ENCODE measurements around the gene L3MBTL4.

L3MBTL4 gene

GRCh38 chr18:6256521-6256920, 158.2 kb downstream of the L3MBTL4 start:
- no peaks in the 10 kb centered on the region for H3K9me3 ChIP-seq (ENCODE audit: control insufficient read depth, insufficient read depth, low read length)
- no peaks in the 10 kb centered on the region for H3K4me1 ChIP-seq (ENCODE audit: control insufficient read depth, insufficient read depth, low read length)
- no CpG with 5 or more reads among the region's 10 CpGs for WGBS (ENCODE audit: insufficient coverage, insufficient read length)
- no peak overlapping the region for H3K27ac ChIP-seq (ENCODE audit: low read length)
- H3K27me3 ChIP-seq (ENCODE audit: control insufficient read depth, insufficient read depth, low read length): no peaks in the 10 kb centered on the region
- H3K4me3 ChIP-seq (ENCODE audit: low read length): no peak overlapping the region
- no peaks in the 10 kb centered on the region for H3K36me3 ChIP-seq (ENCODE audit: control insufficient read depth, insufficient read depth, low read length)
- no peak for DNase-seq (ENCODE audit: low read depth, low spot score)

- Histone ChIP-seq H3K36me3 (ENCODE audit: control insufficient read depth, insufficient read depth, low read length) (no peaks in the 10 kb centered on the region), H3K27ac (ENCODE audit: low read length) (no peak overlapping the region), H3K27me3 (ENCODE audit: control insufficient read depth, insufficient read depth, low read length) (no peaks in the 10 kb centered on the region), H3K4me3 (ENCODE audit: low read length) (no peak overlapping the region), H3K9me3 (ENCODE audit: control insufficient read depth, insufficient read depth, low read length) (no peaks in the 10 kb centered on the region), H3K4me1 (ENCODE audit: control insufficient read depth, insufficient read depth, low read length) (no peaks in the 10 kb centered on the region)
- DNase-seq (ENCODE audit: low read depth, low spot score): no peak
- WGBS (ENCODE audit: insufficient coverage, insufficient read length): no CpG with 5 or more reads among the region's 1 CpG
Measured at GRCh38 chr18:6255886-6256285, 158.8 kb downstream of the L3MBTL4 start.

GRCh38 chr18:6255116-6255705, 159.5 kb downstream of the L3MBTL4 start:
- Histone ChIP-seq H3K36me3 (ENCODE audit: control insufficient read depth, insufficient read depth, low read length) (no peaks in the 10 kb centered on the region), H3K9me3 (ENCODE audit: control insufficient read depth, insufficient read depth, low read length) (no peaks in the 10 kb centered on the region), H3K27me3 (ENCODE audit: control insufficient read depth, insufficient read depth, low read length) (no peaks in the 10 kb centered on the region), H3K4me1 (ENCODE audit: control insufficient read depth, insufficient read depth, low read length) (no peaks in the 10 kb centered on the region), H3K27ac (ENCODE audit: low read length) (no peak overlapping the region), H3K4me3 (ENCODE audit: low read length) (no peak overlapping the region)
- no peak for DNase-seq (ENCODE audit: low read depth, low spot score)
- 100% methylated on average over 3 of the region's 4 CpGs for WGBS (ENCODE audit: insufficient coverage, insufficient read length)

- Histone ChIP-seq H3K4me1 (ENCODE audit: control insufficient read depth, insufficient read depth, low read length) (no peaks in the 10 kb centered on the region), H3K27me3 (ENCODE audit: control insufficient read depth, insufficient read depth, low read length) (no peaks in the 10 kb centered on the region), H3K36me3 (ENCODE audit: control insufficient read depth, insufficient read depth, low read length) (no peaks in the 10 kb centered on the region), H3K27ac (ENCODE audit: low read length) (no peak overlapping the region), H3K4me3 (ENCODE audit: low read length) (no peak overlapping the region), H3K9me3 (ENCODE audit: control insufficient read depth, insufficient read depth, low read length) (no peaks in the 10 kb centered on the region)
- DNase-seq (ENCODE audit: low read depth, low spot score): no peak
Measured at GRCh38 chr18:6254456-6254855, 160.3 kb downstream of the L3MBTL4 start.

- Histone ChIP-seq H3K9me3 (ENCODE audit: control insufficient read depth, insufficient read depth, low read length) (no peaks in the 10 kb centered on the region), H3K36me3 (ENCODE audit: control insufficient read depth, insufficient read depth, low read length) (no peaks in the 10 kb centered on the region), H3K4me1 (ENCODE audit: control insufficient read depth, insufficient read depth, low read length) (no peaks in the 10 kb centered on the region), H3K4me3 (ENCODE audit: low read length) (no peak overlapping the region), H3K27me3 (ENCODE audit: control insufficient read depth, insufficient read depth, low read length) (no peaks in the 10 kb centered on the region), H3K27ac (ENCODE audit: low read length) (no peak overlapping the region)
- no CpG with 5 or more reads among the region's 4 CpGs for WGBS (ENCODE audit: insufficient coverage, insufficient read length)
- no peak for DNase-seq (ENCODE audit: low read depth, low spot score)
Measured at GRCh38 chr18:6251084-6251483, 163.6 kb downstream of the L3MBTL4 start.

GRCh38 chr18:6249788-6250187, 164.9 kb downstream of the L3MBTL4 start:
- no CpG with 5 or more reads among the region's 4 CpGs for WGBS (ENCODE audit: insufficient coverage, insufficient read length)
- Histone ChIP-seq H3K36me3 (ENCODE audit: control insufficient read depth, insufficient read depth, low read length) (no peaks in the 10 kb centered on the region), H3K27ac (ENCODE audit: low read length) (no peak overlapping the region), H3K4me3 (ENCODE audit: low read length) (no peak overlapping the region), H3K4me1 (ENCODE audit: control insufficient read depth, insufficient read depth, low read length) (no peaks in the 10 kb centered on the region), H3K27me3 (ENCODE audit: control insufficient read depth, insufficient read depth, low read length) (no peaks in the 10 kb centered on the region), H3K9me3 (ENCODE audit: control insufficient read depth, insufficient read depth, low read length) (no peaks in the 10 kb centered on the region)
- no peak for DNase-seq (ENCODE audit: low read depth, low spot score)

- Histone ChIP-seq H3K27me3 (ENCODE audit: control insufficient read depth, insufficient read depth, low read length) (no peaks in the 10 kb centered on the region), H3K4me3 (ENCODE audit: low read length) (no peak overlapping the region), H3K27ac (ENCODE audit: low read length) (no peak overlapping the region), H3K36me3 (ENCODE audit: control insufficient read depth, insufficient read depth, low read length) (no peaks in the 10 kb centered on the region), H3K4me1 (ENCODE audit: control insufficient read depth, insufficient read depth, low read length) (no peaks in the 10 kb centered on the region), H3K9me3 (ENCODE audit: control insufficient read depth, insufficient read depth, low read length) (no peaks in the 10 kb centered on the region)
- no peak for DNase-seq (ENCODE audit: low read depth, low spot score)
- WGBS (ENCODE audit: insufficient coverage, insufficient read length): no CpG with 5 or more reads among the region's 2 CpGs
Measured at GRCh38 chr18:6249170-6249569, 165.5 kb downstream of the L3MBTL4 start.

GRCh38 chr18:6248017-6248416, 166.7 kb downstream of the L3MBTL4 start:
- Histone ChIP-seq H3K27me3 (ENCODE audit: control insufficient read depth, insufficient read depth, low read length) (no peaks in the 10 kb centered on the region), H3K4me1 (ENCODE audit: control insufficient read depth, insufficient read depth, low read length) (no peaks in the 10 kb centered on the region), H3K4me3 (ENCODE audit: low read length) (no peak overlapping the region), H3K9me3 (ENCODE audit: control insufficient read depth, insufficient read depth, low read length) (no peaks in the 10 kb centered on the region), H3K36me3 (ENCODE audit: control insufficient read depth, insufficient read depth, low read length) (no peaks in the 10 kb centered on the region), H3K27ac (ENCODE audit: low read length) (no peak overlapping the region)
- no CpG with 5 or more reads among the region's 2 CpGs for WGBS (ENCODE audit: insufficient coverage, insufficient read length)
- no peak for DNase-seq (ENCODE audit: low read depth, low spot score)

GRCh38 chr18:6242004-6242403, 172.7 kb downstream of the L3MBTL4 start:
- Histone ChIP-seq H3K36me3 (ENCODE audit: control insufficient read depth, insufficient read depth, low read length) (no peaks in the 10 kb centered on the region; the same call in 1 of the 2 replicates), H3K4me1 (ENCODE audit: control insufficient read depth, insufficient read depth, low read length) (peaks cover 1% of the 10 kb centered on the region; the same call in 1 of the 2 replicates), H3K27me3 (ENCODE audit: control insufficient read depth, insufficient read depth, low read length) (no peaks in the 10 kb centered on the region), H3K27ac (ENCODE audit: low read length) (no peak overlapping the region), H3K9me3 (ENCODE audit: control insufficient read depth, insufficient read depth, low read length) (no peaks in the 10 kb centered on the region), H3K4me3 (ENCODE audit: low read length) (no peak overlapping the region)
- no CpG with 5 or more reads among the region's 11 CpGs for WGBS (ENCODE audit: insufficient coverage, insufficient read length)
- no peak for DNase-seq (ENCODE audit: low read depth, low spot score)

- H3K36me3 ChIP-seq (ENCODE audit: control insufficient read depth, insufficient read depth, low read length): no peaks in the 10 kb centered on the region; the same call in 1 of the 2 replicates
- no peaks in the 10 kb centered on the region for H3K9me3 ChIP-seq (ENCODE audit: control insufficient read depth, insufficient read depth, low read length)
- peaks cover 1% of the 10 kb centered on the region; the same call in 1 of the 2 replicates for H3K4me1 ChIP-seq (ENCODE audit: control insufficient read depth, insufficient read depth, low read length)
- H3K27me3 ChIP-seq (ENCODE audit: control insufficient read depth, insufficient read depth, low read length): no peaks in the 10 kb centered on the region
- 100% methylated on average over 1 of the region's 6 CpGs for WGBS (ENCODE audit: insufficient coverage, insufficient read length)
- H3K4me3 ChIP-seq (ENCODE audit: low read length): no peak overlapping the region
- no peak for DNase-seq (ENCODE audit: low read depth, low spot score)
- H3K27ac ChIP-seq (ENCODE audit: low read length): no peak overlapping the region
Measured at GRCh38 chr18:6239716-6240115, 175.0 kb downstream of the L3MBTL4 start.

- no peaks in the 10 kb centered on the region for H3K27me3 ChIP-seq (ENCODE audit: control insufficient read depth, insufficient read depth, low read length)
- H3K27ac ChIP-seq (ENCODE audit: low read length): no peak overlapping the region
- H3K36me3 ChIP-seq (ENCODE audit: control insufficient read depth, insufficient read depth, low read length): no peaks in the 10 kb centered on the region
- DNase-seq (ENCODE audit: low read depth, low spot score): no peak
- no peaks in the 10 kb centered on the region for H3K9me3 ChIP-seq (ENCODE audit: control insufficient read depth, insufficient read depth, low read length)
- peaks cover 1% of the 10 kb centered on the region; the same call in 1 of the 2 replicates for H3K4me1 ChIP-seq (ENCODE audit: control insufficient read depth, insufficient read depth, low read length)
- WGBS (ENCODE audit: insufficient coverage, insufficient read length): no CpG with 5 or more reads among the region's 2 CpGs
- no peak overlapping the region for H3K4me3 ChIP-seq (ENCODE audit: low read length)
Measured at GRCh38 chr18:6236258-6236657, 178.5 kb downstream of the L3MBTL4 start.

Data from iPS DF 6.9 (cell line).